Nephron progenitor cell (in vitro differentiated cells): ENCODE results near the gene AHCYL1.

Source experiments
- DNase-seq: peaks from one replicate; pipeline ENCODE4 v3.0.0; 2021
- H3K27ac Mint-ChIP-seq: 2 replicates; pipeline ENCODE4 v1.8.0; 2021; ENCODE audit warnings: mild to moderate bottlenecking, moderate library complexity, mixed read lengths
- H3K27me3 Mint-ChIP-seq: 2 replicates; pipeline ENCODE4 v1.8.0; 2021; ENCODE audit warnings: mild to moderate bottlenecking, low read depth, mixed read lengths; ENCODE audit not compliant: poor library complexity
- H3K36me3 Mint-ChIP-seq: 2 replicates; pipeline ENCODE4 v1.8.0; 2021; ENCODE audit warnings: low read depth, mixed read lengths
- H3K4me1 Mint-ChIP-seq: 2 replicates; pipeline ENCODE4 v1.8.0; 2021; ENCODE audit warnings: mixed read lengths
- H3K4me3 Mint-ChIP-seq: 2 replicates; pipeline ENCODE4 v1.8.0; 2021; ENCODE audit warnings: mild to moderate bottlenecking, moderate library complexity, mixed read lengths
- H3K9me3 Mint-ChIP-seq: 2 replicates; pipeline ENCODE4 v1.8.0; 2021; ENCODE audit warnings: mild to moderate bottlenecking, moderate library complexity, mixed read lengths
- TF ChIP-seq, protein P1 (sequence below): fragments of 200-600 bp; sonication (generic); IDR thresholded peaks from 2 replicates; pipeline ENCODE4 v1.5.0; 2021; ENCODE audit warnings: antibody characterized with exemption

AHCYL1 gene

DNA sequence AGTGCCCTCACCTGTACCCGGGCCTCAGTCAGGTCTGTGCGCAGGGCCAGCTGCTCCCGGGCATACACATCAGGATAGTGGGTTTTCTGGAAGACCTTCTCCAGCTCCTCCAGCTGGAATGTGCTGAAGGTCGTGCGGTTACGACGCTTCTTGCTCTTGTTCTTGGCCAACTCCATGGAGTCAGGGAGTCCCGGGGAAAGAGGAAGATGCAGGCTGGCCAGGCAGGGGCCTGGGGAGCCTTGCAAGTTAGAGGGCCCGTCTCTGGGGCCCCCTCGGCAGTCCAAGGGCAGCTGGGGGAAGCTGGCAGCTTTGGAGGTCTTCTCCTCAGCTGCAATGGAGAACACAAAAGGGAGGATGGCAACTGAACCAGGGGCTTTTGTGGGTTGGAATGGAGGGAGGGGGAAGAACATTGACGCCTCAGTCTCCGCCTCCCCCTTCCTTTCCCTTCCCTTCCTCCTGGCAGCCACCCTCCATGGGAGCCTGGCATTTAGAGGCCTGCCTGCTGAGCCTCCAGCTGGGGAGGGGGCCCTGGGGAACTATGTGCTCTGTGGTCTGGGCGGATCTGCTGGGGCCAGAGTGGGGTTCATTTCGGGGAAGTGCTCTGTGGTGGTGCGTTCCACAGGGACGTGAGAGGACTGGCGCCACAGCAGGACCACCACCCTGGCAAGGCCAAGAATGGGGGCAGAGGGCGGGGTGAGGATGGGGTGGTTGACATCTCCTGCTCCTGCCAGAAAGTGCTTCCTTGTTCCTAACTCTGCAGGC is 80.2 kb downstream of the AHCYL1 start:
- no peaks in the 10 kb centered on the region for H3K9me3 Mint-ChIP-seq
- H3K4me1 Mint-ChIP-seq = peaks cover 46% of the 10 kb centered on the region
- TF ChIP-seq, protein P1, sequence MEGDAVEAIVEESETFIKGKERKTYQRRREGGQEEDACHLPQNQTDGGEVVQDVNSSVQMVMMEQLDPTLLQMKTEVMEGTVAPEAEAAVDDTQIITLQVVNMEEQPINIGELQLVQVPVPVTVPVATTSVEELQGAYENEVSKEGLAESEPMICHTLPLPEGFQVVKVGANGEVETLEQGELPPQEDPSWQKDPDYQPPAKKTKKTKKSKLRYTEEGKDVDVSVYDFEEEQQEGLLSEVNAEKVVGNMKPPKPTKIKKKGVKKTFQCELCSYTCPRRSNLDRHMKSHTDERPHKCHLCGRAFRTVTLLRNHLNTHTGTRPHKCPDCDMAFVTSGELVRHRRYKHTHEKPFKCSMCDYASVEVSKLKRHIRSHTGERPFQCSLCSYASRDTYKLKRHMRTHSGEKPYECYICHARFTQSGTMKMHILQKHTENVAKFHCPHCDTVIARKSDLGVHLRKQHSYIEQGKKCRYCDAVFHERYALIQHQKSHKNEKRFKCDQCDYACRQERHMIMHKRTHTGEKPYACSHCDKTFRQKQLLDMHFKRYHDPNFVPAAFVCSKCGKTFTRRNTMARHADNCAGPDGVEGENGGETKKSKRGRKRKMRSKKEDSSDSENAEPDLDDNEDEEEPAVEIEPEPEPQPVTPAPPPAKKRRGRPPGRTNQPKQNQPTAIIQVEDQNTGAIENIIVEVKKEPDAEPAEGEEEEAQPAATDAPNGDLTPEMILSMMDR = no peak
- H3K27me3 Mint-ChIP-seq = peaks cover 63% of the 10 kb centered on the region
- no peak for DNase-seq
- H3K27ac Mint-ChIP-seq = no peak overlapping the region
- H3K4me3 Mint-ChIP-seq = no peak overlapping the region
- H3K36me3 Mint-ChIP-seq = peaks cover 19% of the 10 kb centered on the region

DNA sequence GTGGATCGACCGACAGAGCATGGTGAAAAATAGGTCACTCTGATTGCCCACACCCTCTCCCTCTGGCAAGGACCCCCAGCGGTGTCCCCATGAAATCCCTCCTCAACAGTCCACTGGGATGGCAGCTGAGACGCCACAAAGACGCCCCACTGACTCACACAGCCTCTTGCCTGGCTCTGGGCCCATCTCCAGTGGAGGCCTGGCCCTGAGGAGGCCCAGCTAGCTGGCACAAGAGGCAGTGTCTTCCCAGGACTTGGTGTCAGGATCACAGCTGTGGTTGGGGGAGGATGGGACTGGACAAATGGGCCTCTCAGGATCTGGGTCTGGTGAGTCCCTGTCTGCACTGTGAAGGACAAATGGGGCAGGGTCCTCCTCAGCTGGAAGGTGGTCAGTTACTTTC is 81.3 kb downstream of the AHCYL1 start:
- Mint-ChIP-seq H3K9me3 (no peaks in the 10 kb centered on the region), H3K4me3 (no peak overlapping the region), H3K4me1 (peaks cover 40% of the 10 kb centered on the region), H3K36me3 (peaks cover 12% of the 10 kb centered on the region), H3K27ac (no peak overlapping the region), H3K27me3 (peaks cover 71% of the 10 kb centered on the region)
- TF ChIP-seq, protein P1 = no peak
- no peak for DNase-seq

DNA sequence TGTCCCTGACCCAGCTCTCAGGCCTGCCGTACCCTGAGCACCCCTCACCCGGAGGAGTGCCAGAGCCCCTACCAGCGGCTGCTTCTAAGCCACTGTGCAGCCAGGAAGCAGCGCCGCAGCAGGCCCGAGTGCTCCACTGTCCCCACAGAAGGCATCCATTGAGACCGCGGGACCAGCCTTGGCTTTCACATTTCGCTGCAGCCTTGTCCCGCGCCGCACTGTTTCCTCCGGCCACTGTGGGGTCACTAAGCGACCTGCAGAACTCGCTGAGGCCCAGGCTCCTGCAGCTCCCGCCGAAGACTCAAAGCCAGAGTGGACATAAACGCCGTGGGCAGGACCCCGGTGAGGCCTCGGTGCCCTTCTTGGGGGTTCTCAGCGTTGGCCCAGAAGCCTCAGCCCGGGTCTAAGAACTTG is 82.9 kb downstream of the AHCYL1 start:
- Mint-ChIP-seq H3K9me3 (no peaks in the 10 kb centered on the region), H3K36me3 (no peaks in the 10 kb centered on the region), H3K4me3 (peak overlapping the region; percentile 54), H3K4me1 (peaks cover 31% of the 10 kb centered on the region), H3K27ac (no peak overlapping the region), H3K27me3 (peaks cover 87% of the 10 kb centered on the region)
- DNase-seq = peak; percentile 44
- TF ChIP-seq, protein P1 = no peak

DNA sequence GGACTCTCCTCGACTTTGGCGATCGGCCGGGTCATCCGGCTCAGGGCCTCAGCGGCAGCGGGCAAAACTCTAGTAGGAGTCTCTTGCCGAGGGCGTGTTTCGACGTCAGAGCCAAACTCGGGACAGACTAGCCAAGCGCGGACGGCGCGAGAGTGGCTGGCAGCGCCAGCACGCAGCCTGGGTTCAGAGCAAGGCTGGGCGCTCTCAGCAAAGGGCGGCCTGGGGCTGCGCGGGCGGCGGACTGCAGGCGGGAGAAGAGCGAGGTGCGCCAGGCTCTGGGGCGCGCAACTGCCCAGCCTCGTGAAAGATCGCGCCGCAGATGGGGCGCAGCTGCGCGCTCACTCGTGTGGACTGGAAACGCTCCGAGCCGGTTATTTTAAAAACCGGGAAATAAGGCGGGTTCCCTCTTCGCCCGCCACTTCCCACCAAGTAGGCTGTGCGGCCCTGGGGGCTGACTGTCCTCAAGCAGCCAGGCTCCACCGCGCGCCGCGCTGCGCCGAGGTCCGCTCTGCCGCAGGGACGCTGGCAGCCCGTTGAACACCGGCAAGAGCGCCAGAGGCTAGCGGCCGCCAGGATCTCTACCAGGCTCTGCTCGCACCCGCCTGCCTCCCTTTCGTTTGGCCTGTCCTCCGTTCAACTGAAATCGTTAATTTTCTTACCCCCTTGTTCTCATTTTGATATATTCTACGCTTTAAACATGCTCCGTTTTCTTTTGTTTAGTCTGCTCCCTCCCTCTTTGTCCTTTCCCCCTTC is 83.5 kb downstream of the AHCYL1 start:
- Mint-ChIP-seq H3K4me3 (peak overlapping the region; percentile 81), H3K9me3 (no peaks in the 10 kb centered on the region)

DNA sequence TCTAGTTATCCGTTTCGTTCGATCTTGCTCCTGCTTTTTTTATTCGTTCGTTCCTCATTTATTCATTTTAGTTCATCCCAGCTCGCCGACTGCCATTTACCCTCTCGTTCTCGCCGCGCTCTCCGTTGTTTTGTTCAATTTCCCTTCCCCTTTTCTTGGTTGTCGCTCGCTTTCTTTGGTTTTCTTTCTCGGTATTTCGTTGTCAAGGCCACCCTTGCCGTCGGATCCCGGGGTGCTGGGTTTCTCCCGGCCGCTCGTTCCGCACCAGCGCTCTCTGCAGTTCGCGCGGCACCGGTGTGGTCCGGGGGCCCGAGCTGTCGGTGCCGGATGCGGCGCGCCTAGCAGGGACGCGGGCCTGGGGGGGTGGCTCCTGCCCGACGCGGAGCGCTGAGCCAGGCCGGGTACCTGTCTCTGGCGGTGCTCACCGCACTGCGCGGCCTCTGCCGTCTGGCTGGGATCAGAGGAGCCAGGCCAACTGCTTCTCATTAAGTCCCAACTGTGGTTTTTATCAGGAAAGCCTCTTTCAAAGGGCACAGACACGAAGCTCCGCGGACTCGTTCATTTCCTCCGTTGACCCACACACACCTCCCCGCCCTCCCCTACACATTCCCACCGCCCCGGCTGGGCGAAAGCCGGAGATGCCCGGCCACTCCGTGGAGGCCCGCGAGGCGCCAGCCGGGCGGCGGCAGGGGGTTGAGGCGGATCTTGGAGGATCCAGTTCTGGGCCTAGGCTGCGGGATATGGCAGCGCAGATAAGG is 84.3 kb downstream of the AHCYL1 start:
- Mint-ChIP-seq H3K36me3 (no peaks in the 10 kb centered on the region), H3K4me1 (peaks cover 19% of the 10 kb centered on the region), H3K27ac (peak overlapping the region; percentile 95), H3K9me3 (no peaks in the 10 kb centered on the region), H3K27me3 (peaks cover 96% of the 10 kb centered on the region), H3K4me3 (peak overlapping the region; percentile 81)
- DNase-seq = peak; percentile 56
- TF ChIP-seq, protein P1 = no peak

More for the DNA sequence above, 83.5 kb downstream of the AHCYL1 start:
- TF ChIP-seq, protein P1 = no peak
- DNase-seq = peak; percentile 56
- Mint-ChIP-seq H3K27me3 (peaks cover 93% of the 10 kb centered on the region), H3K4me1 (peaks cover 25% of the 10 kb centered on the region), H3K27ac (peak overlapping the region; percentile 95), H3K36me3 (no peaks in the 10 kb centered on the region)
